GM19023 (cell line): ENCODE measurements around the gene RICTOR.
"Not testable (repeated sequence)": the region's sequence is repeated elsewhere in the genome, so short reads cannot be mapped to it uniquely, and the experiment has no call there.

ENCODE experiments used
- ATAC-seq: cut with Tn5 transposase; IDR thresholded peaks from one replicate; pipeline ENCODE4 v1.9.1; 2021; ENCODE audit warnings: mild to moderate bottlenecking, moderate library complexity; ENCODE audit not compliant: unreplicated experiment

RICTOR gene

DNA sequence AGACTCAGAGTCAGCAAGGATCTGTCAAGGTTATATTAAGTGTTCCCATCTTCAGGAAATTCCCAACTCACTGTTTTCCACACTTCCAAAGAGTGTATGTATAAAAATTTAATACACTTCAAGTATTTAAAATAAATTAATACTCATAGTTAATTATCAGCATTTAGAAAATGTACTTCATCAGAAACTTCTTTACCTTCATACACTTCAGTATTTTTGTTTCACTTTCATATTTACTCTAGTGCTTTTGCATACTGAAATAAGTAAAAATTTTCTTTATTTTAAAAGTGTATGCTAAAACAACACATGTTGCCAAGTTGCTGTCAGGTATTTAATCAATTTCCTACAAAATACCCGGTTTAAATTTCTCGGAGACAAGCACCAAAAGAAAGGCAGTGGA, 16.5 kb downstream of the RICTOR start:
- no peak for ATAC-seq

DNA sequence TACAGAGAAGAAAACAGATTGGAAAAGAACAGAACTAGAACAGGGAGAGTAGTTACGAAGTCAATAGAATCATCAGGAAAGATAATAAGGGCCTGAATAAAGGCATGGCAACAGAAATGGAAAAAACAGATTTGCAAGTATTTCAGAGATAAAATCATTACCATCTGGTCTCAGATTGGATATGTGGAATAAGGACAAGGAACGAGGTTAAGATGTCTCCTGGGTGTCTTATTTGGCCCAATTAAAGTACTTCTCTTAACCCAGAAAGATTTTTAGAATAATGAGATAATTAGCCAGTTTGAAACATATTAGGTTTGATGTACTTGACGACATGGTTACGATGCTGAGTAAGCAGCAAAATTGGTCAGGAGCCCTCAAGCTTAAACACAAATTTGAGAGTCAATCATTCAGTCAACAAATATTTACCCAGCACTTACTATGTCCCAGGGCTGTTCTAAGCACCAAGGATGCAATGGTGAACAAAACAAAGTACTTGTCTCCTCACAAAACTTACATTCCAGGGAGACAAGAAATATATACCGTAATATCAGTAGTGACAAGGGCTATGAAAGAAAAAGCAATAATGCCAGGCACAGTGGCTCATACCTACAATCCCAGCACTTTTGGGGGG, 18.3 kb downstream of the RICTOR start:
- ATAC-seq = no peak

DNA sequence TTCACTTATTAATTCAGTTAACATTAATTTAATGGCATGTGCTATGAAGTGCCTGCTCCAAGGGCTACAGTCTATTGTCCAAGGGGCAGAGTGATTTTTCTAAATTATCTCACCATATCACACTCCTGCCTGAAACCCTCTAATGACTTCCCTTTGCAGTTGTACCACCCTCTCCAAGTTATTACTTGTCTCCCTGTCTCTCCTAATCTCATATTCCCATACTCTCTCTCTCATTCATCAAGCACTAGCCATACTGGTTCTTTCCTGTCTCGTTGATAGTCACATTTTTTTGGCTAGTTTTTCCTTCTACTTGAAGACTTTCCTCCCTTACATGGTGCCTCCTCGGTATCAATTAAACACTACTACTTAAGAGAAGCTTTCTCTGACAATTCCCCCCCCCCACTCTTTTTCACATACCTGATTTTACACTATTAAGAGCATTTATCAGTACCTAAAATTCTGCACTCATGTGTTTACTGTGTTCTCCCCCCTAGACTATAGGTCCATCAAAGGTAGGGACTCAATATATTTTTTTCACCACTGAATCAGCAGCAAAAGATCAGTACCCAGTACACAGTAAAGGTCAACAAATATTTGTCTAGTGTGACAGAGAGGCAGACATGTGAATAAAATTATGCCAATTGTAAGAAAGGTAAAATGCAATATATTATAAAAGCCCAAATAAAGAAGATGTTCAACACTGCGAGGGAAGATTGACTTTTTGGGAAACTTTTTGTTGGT, 19.0 kb downstream of the RICTOR start:
- no peak for ATAC-seq

DNA sequence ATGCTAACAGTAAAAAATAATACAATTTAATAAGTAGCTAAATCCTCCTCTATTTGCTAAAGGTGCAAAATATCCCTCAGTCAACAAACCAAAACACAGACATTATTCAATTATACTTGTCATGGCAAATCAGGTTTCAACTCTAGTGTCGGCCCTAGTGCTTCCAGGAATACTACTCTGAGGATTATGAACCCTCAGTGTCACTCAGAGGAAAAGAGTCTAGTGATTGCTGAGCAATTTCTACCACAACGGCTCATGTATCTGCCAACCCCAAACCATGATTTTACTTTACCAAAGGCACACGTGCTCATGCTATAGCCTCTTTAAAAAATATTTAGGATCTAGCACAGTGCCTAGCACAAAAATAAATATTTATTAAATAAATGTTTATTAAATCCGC, 21.0 kb downstream of the RICTOR start:
- no peak for ATAC-seq

DNA sequence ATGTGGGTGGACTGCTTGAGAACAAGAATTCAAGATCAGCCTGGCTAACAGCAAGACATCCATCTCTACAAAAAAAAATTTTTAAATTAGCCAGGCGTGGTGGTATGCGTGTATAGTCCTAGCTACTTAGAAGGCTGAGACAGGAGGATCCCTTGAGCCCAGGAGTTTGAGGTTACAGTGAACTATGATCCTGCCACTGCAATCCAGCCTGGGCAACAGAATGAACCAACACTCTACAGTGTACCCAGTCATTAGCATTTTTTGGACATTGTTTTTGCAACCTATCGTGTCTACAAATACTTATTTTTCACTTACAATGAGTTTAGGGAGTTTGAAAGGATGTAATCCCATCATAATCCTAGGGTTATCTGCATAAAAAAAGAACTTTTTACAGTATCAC, 22.1 kb downstream of the RICTOR start:
- no peak for ATAC-seq

DNA sequence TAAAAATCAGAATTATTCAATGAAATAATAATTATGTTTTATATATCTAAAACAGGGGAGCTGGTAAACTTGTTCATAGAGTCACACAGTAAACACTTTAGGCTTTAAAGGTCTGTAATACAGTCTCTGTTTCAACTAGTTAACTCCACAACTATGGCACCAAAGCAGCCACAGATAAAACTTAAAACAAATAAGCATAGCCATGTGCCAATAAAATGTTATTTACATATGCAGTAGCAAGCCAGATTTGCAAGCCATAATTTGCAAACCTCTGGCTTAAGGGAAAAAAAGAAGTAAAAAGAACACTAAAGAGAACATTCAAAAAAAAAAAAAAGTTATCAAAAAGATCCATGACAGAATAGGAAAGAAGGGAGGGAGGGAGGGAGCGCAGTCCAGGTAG, 24.9 kb downstream of the RICTOR start:
- no peak for ATAC-seq

DNA sequence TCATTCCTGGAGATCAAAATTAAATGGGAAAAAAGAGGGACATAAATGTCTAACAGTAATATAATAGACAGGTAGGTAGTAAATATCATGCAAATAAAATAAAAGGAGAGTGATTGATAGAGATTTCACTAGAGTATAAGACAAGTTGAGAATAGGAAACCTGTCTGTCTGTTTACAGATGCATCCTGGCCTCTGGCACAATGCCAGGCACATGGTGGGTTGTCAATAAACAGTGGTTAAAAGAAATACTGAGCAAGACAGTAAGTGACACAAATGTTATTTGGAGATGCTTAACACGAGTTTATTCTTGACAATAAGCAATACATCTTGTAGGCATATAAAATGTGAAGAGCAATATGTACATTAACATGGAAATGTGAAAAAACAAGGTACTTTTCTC, 33.3 kb downstream of the RICTOR start:
- no peak for ATAC-seq

DNA sequence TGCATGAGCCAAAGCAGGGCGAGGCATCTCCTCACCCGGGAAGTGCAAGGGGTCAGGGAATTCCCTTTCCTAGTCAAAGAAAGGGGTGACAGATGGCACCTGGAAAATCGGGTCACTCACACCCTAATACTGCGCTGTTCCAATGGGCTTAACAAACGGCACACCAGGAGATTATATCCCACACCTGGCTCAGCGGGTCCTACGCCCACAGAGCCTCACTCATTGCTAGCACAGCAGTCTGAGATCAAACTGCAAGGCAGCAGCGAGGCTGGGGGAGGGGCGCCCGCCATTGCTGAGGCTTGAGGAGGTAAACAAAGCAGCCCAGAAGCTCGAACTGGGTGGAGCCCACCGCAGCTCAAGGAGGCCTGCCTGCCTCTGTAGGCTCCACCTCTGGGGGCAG, 39.7 kb downstream of the RICTOR start:
- not testable (repeated sequence) for ATAC-seq

DNA sequence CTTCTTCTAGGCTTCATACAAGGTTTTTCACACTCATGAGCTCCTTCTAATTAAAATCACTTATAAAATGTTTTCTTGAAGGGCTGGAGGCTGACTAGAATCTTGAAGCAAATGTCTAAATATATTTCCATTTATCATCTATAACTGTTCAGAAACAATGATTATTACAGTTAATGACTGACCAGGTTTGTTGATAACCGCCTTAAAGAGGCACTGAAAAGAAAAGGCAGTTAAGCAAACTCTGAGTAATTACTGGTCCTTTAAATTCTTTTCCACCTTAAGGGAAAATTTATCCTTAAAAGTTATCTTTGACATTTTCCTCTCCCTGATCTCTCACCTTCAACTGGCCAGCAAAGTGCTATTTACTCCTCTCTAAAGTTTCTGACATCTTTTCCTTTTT, 43.2 kb downstream of the RICTOR start:
- no peak for ATAC-seq

DNA sequence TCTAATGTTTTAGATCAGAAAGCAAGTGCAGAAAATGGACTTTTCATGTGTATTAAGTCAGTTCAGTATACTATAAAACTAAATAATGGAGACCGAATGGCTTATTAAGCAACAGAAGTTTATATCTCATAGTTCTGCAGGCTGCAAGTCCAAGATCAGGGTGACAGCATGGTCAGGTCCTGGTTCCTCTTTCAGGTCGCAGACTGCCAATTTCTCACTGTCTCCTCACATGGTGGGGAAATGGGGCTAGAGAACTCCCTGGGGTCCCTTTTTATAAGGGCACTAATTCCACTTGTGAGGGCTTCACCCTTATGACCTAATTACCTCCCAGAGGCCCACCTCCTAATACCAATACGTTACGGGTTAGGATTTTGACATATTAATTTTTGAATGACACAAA, 48.7 kb downstream of the RICTOR start:
- no peak for ATAC-seq

DNA sequence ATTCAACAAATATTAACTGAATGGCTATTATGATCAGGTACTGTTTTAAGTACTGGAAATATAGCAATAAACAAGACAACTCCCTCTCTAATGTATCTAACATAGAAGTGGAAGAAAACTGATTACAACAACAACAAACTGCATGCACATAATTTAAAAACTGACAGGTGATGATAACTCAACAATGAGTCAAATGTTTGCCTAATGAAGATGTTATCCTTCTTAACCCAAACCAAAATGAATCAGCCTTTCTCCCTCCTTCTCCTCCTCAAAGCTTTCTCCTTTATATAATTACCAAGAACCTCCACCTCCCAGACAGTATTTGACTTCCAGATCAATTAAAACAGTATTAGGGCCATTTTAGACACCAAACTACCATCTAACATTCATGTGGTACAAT, 49.3 kb downstream of the RICTOR start:
- ATAC-seq = no peak

DNA sequence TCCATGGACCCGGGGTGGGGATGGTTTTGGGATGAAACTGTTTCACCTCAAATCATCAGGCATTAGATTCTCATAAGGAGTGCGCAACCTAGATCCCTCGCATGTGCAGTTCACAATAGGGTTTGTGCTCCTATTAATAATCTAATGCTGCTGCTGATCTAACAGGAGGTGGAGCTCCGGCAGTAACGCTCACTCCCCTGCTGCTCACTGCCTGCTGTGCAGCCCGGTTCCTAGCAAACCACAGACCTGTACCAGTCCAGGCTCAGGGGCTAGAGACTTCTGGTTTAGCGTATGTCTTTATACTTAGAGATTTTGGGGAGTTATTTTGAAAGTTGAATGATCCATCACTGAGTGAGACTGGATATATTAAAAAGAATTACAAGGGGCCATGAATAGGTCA, 50.2 kb downstream of the RICTOR start:
- ATAC-seq = no peak

DNA sequence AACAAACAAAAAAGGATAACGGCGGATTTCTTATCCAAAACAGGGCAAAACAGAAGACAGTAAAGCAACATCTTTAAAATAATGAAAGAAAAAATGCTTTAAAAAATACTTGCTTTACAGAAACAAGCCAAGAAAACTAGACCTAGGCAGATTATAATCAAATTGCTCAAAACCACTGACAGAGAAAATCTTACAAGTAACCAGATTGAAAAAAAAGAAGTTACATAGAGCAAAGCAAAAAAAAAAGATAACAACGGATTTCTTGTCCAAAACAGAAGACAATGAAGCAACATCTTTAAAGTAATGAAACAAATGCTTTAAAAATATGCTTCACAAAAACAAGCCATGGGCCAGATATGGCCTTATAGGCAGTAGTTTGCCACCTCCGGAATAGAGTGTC, 51.1 kb downstream of the RICTOR start:
- no peak for ATAC-seq

DNA sequence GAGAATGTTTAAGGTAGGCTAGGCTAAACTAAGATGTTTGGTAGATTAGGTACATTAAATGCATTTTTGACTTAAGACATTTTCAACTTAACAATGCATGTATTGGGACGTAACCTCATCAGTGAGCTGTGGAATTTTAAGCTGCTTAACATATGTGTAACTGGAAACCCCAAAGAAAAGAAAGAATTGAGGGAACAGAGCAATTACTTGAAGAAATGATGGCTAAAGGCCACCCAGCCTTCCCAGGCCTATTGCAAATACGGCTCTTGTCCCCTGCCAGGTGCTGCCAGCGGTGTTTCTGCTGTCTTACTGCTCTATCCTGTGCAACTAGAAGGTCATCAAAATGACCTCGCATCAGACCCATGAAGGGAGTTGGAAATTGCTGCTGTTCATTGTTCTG, 52.0 kb downstream of the RICTOR start:
- no peak for ATAC-seq

DNA sequence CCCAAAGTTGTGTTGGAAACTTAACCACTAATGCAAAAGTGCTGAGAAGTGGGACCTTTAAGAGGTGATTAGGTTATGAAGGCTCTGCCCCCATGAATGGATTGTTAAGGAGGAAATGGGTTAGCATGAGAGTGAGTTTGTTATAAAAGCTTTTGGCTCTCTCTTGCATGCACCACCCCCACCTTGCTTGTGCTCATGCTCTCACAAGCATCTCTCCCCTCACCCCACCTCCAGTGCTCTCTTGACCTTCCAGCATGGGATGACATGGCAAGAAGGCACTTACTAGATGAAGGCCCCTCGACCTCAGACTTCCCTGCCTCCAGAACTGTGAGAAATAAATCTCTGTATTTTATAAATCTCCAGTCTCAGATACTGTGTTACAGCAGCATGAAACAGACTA, 52.8 kb downstream of the RICTOR start:
- no peak for ATAC-seq

DNA sequence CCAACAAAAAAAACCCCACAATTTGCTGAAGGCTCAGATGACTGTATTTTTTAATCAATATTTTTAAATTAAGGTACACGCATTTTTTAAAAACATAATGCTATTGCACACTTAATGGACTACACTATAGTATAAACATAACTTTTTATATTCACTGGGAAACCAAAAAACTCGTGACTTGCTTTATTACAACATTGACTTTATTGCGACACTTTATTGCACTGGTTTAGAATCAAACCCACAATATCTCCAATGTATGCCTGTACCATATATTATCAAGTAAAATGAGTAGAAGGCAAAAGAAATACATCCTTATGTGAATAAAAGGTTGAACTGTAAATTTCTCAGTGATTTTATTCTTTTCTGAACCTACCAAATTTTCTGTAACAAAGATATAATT, 53.7 kb downstream of the RICTOR start:
- no peak for ATAC-seq

DNA sequence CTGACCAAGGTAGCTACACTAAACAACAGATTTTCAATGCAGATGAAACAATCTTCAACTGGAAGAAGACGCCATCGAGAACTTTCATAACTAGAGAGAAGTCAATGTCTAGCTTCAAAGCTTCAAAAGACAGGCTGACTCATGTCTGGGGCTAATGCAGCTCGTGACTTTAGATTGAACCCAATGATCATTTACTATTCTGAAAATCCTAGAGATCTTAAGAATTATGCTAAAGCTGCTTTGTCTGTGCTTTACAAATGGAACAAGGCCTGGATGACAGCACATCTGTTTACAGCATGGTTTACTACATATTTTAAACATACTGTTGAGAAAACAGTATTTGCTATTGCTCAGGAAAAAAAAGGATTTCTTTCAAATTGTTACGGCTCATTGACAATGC, 54.9 kb downstream of the RICTOR start:
- no peak for ATAC-seq

DNA sequence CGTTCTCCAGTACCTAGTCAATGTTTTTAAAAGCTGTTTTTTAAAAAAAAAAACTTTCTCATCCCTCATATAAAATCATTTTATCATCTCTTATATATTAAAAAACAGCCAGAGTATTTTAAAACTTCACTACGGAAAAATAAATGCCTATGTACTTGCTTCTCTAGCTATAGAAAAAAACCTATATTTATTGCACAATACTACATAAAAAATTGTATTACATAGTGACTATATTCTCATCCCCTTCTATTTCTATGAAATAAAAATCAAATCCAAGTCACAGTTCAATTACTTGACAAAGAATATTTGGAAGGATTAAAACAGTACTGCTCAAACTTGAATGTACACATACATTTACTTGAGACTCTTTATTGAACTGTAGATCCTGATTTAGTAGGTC, 56.7 kb downstream of the RICTOR start:
- ATAC-seq = no peak

DNA sequence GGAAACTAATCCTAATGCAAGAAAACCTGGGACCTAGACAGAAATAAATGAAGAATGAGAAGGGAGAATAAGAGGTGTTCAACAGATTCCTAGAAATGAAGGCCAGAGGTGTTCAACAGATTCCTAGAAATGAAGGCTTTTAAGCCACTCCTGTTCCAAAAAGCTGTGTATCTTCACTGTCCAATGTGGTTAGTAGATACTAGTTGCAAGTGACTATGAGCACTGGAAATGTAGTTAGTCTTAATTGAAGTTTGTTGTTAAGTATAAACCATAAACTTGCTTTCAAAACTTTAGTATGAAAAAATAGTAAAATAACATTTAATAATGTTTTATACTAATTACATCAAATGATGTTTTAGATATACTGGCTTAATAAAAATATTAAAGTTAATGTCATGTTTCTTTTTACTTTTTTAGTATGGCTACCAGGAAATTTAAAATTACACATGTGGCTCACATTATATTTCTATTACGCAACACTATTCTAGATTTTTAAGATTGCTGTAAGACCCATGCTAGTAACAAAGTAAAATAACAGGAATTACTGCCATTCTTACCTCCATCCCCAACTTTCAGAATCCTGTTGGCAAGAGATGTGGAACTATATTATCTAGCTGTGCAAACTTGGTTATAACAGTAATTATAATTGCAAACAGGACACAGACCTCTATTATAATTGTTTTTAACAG, 57.5 kb downstream of the RICTOR start:
- ATAC-seq = no peak

DNA sequence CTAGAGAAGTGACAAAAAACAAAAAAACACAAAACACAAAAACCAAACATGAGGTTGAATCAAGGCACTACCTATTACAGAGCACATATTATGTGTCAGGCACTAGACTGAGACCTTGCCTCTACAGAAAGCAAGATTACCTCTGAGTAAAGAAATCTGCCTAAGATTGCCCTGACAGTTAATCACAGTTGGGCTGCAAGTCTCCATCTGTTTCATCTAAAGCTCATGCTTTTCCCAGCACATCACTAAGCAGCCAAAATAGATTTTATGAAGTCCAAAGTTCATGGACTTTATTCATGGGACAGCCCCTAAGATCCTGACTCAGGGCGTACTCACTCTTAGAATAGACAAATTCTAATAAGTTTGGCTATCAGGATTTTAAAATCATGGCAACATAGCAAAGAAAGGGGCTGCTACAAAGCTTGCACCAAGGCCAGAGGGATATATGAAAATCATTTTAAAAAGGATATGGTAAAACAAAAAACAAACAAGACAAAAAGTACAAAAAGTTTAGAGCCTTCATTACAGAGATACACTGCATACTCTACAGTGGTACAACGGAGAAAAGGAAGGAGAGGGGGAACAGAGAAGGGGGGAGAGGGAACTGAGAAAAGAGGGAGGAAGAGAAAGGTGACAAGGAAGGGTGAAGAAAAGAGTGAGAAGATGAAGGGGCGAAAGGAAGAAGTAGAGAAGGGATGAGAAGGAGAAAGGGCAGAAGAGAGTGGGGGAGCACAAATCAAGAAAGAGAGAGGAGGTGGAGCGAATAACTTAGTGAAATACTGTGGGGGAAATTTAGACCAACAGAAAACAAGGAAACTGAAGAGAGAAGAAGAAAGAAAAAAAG, 58.2 kb downstream of the RICTOR start:
- ATAC-seq = no peak

DNA sequence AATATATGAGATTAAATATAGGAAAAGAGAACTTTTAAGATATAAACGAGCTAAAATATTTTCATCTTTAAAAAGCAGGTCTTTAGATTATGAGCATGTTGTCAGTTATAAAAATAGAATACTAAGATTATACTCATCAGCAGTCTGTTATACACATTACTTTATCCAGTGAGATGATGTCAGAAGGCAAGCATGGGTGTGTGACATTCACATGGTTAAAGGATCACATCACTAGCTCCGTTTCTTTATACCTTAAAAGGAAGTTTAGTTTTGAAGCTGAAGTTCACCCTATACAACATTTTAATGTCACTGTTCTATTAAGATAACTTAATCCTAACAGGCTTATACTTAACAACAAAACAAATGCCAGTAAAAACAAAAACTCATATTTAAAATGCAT, 59.6 kb downstream of the RICTOR start:
- ATAC-seq = no peak
